G401 (cell line): ENCODE measurements around the gene ASCC3. TPM values are rescaled to one million over a fixed set of nuclear protein-coding genes. Genes with fewer than 3 reads are reported as not detected.
A peak's percentile ranks its signal among the peaks of the same experiment; 100 is the strongest.
"Not testable (repeated sequence)": the region's sequence is repeated elsewhere in the genome, so short reads cannot be mapped to it uniquely, and the experiment has no call there.

ENCODE experiments used
- DNase-seq: peaks from one replicate; pipeline ENCODE4 v3.0.0-alpha.2; 2015; ENCODE audit warnings: low spot score
- in situ Hi-C: cut with HindIII; loops from 2 replicates; pipeline ENCODE4 v1.10.0; 2016; ENCODE audit warnings: low sequenced_read_pairs, mixed read lengths
- total RNA-seq: library from RNA; depleted of rRNA; stranded (reverse); fragments of >200 nt; shearing (Covaris generic); gene quantifications from 2 replicates; pipeline ENCODE4 v1.2.3, GENCODE V29; 2014

ASCC3 gene
- total RNA-seq, 1 experiment from 2014 or later = 43.8 TPM

- DNase-seq, in situ Hi-C loops: not testable (repeated sequence)
These were observed 52.0 kb downstream of the ASCC3 start for GRCh38 chr6:100829077-100829595.

GRCh38 chr6:100823041-100823440, 58.1 kb downstream of the ASCC3 start:
- no peak for DNase-seq
- in situ Hi-C loops = no loop called here

- in situ Hi-C loops = no loop called here
- no peak for DNase-seq
These were observed 63.1 kb downstream of the ASCC3 start for GRCh38 chr6:100818066-100818465.

GRCh38 chr6:100810015-100810414, 71.1 kb downstream of the ASCC3 start:
- in situ Hi-C loops = no loop called here
- no peak for DNase-seq

GRCh38 chr6:100809346-100809745, 71.8 kb downstream of the ASCC3 start:
- DNase-seq = no peak
- in situ Hi-C loops = no loop called here

- no peak for DNase-seq
- in situ Hi-C loops = no loop called here
These were observed 72.4 kb downstream of the ASCC3 start for GRCh38 chr6:100808638-100809275.

GRCh38 chr6:100806296-100806695, 74.8 kb downstream of the ASCC3 start:
- in situ Hi-C loops = no loop called here
- DNase-seq = no peak

GRCh38 chr6:100803264-100804045, 77.7 kb downstream of the ASCC3 start:
- in situ Hi-C loops = no loop called here
- peak; percentile 39 for DNase-seq

GRCh38 chr6:100801036-100801435, 80.1 kb downstream of the ASCC3 start:
- in situ Hi-C loops = no loop called here

GRCh38 chr6:100796049-100796823, 84.9 kb downstream of the ASCC3 start:
- no peak for DNase-seq
- in situ Hi-C loops = no loop called here

More at GRCh38 chr6:100801036-100801435, 80.1 kb downstream of the ASCC3 start:
- no peak for DNase-seq

- no peak for DNase-seq
- in situ Hi-C loops = no loop called here
These were observed 91.0 kb downstream of the ASCC3 start for GRCh38 chr6:100790084-100790483.

- in situ Hi-C loops = no loop called here
- DNase-seq = no peak
These were observed 95.1 kb downstream of the ASCC3 start for GRCh38 chr6:100785982-100786381.

GRCh38 chr6:100780648-100781047, 100.5 kb downstream of the ASCC3 start:
- no peak for DNase-seq
- in situ Hi-C loops = no loop called here

- peak; percentile 13 for DNase-seq
- in situ Hi-C loops = no loop called here
These were observed 105.5 kb downstream of the ASCC3 start for GRCh38 chr6:100775667-100776066.

- no peak for DNase-seq
- in situ Hi-C loops = no loop called here
These were observed 106.4 kb downstream of the ASCC3 start for GRCh38 chr6:100774681-100775080.

- no peak for DNase-seq
- in situ Hi-C loops = no loop called here
These were observed 112.2 kb downstream of the ASCC3 start for GRCh38 chr6:100768816-100769351.

GRCh38 chr6:100763617-100764241, 117.4 kb downstream of the ASCC3 start:
- in situ Hi-C loops = no loop called here
- no peak for DNase-seq

- in situ Hi-C loops = no loop called here
- DNase-seq = no peak
These were observed 119.3 kb downstream of the ASCC3 start for GRCh38 chr6:100761841-100762240.

GRCh38 chr6:100758386-100758785, 122.7 kb downstream of the ASCC3 start:
- in situ Hi-C loops, DNase-seq: not testable (repeated sequence)
